Measurements from ENCODE around the gene CEP131.

GRCh38 chr17:81157848-81158687 lies 64.7 kb downstream of the CEP131 start:
- TF ChIP-seq CTCF (IDR thresholded peaks at IDR 0.05; ENCODE audit: low read length) (no peak), EZH2phosphoT487 (IDR thresholded peaks at IDR 0.05; ENCODE audit: low read length) (no peak), EZH2 (optimal IDR thresholded peaks at IDR 0.05; ENCODE audit: low read depth, low read length) (no peak)
